WTC11 (cell line): ENCODE measurements around the gene SKP1. TPM values are rescaled to one million over a fixed set of nuclear protein-coding genes. Genes with fewer than 3 reads are reported as not detected.

Source experiments
- ATAC-seq: fragments of 200-7000 bp; cut with Tn5 transposase; 2 replicates; pipeline ENCODE4 v1.10.0; 2021; ENCODE audit warnings: mild to moderate bottlenecking, moderate library complexity
- CTCF ChIA-PET: fragments of 300-600 bp; sonication (Branson Sonifier 250); formaldehyde crosslinking; loops from one replicate; lab custom pipeline; 2021; ENCODE audit warnings: antibody characterized with exemption; lab: Charles Lee
- POLR2A ChIA-PET: fragments of 350-600 bp; sonication (Branson Sonifier 250); formaldehyde crosslinking; loops from one replicate; lab custom pipeline; 2021; ENCODE audit warnings: antibody characterized with exemption; lab: Charles Lee
- DNase-seq: peaks from one replicate; pipeline ENCODE4 v3.0.0; 2021; ENCODE audit warnings: low spot score
- H3K27ac Mint-ChIP-seq: 2 replicates; pipeline ENCODE4 v1.8.0; 2021; ENCODE audit warnings: mixed read lengths
- H3K27me3 Mint-ChIP-seq: 2 replicates; pipeline ENCODE4 v1.8.0; 2021; ENCODE audit warnings: low read depth, mild to moderate bottlenecking, moderate library complexity, mixed read lengths
- H3K36me3 Mint-ChIP-seq: 2 replicates; pipeline ENCODE4 v1.8.0; 2021; ENCODE audit warnings: mixed read lengths
- H3K4me1 Mint-ChIP-seq: 2 replicates; pipeline ENCODE4 v1.8.0; 2022; ENCODE audit warnings: mixed read lengths
- H3K4me3 Mint-ChIP-seq: 2 replicates; pipeline ENCODE4 v1.8.0; 2021; ENCODE audit warnings: mild to moderate bottlenecking, moderate library complexity, mixed read lengths
- H3K9me3 Mint-ChIP-seq: 2 replicates; pipeline ENCODE4 v1.8.0; 2021; ENCODE audit warnings: mixed read lengths
- CTCF ChIP-seq: fragments of 200-600 bp; IDR thresholded peaks from 2 replicates; pipeline ENCODE4 v1.8.0; 2022; ENCODE audit warnings: antibody characterized with exemption
- E2F4 ChIP-seq: sonication (generic); formaldehyde crosslinking; IDR thresholded peaks from 2 replicates; pipeline ENCODE4 v1.8.1; 2022; ENCODE audit warnings: low read depth, mild to moderate bottlenecking, moderate library complexity, missing genetic modification reagents, borderline replicate concordance
- ELF4 ChIP-seq: sonication (generic); formaldehyde crosslinking; IDR thresholded peaks from 2 replicates; pipeline ENCODE4 v1.8.1; 2022; ENCODE audit warnings: low read depth, mild to moderate bottlenecking, moderate library complexity, missing genetic modification reagents
- GABPB1 ChIP-seq: sonication (generic); formaldehyde crosslinking; IDR thresholded peaks from 2 replicates; pipeline ENCODE4 v1.8.1; 2023; ENCODE audit warnings: mild to moderate bottlenecking, missing genetic modification reagents
- GRHL2 ChIP-seq: fragments of 250-450 bp; sonication (Bioruptor Pico); IDR thresholded peaks from 2 replicates; pipeline ENCODE4 v1.8.0; 2022; ENCODE audit warnings: mild to moderate bottlenecking, moderate library complexity; ENCODE audit not compliant: insufficient replicate concordance, severe bottlenecking
- IRF2 ChIP-seq: sonication (generic); formaldehyde crosslinking; IDR thresholded peaks from 2 replicates; pipeline ENCODE4 v1.8.0; 2022; ENCODE audit warnings: low read depth, missing genetic modification reagents, borderline replicate concordance
- JUN ChIP-seq: sonication (generic); formaldehyde crosslinking; IDR thresholded peaks from 2 replicates; pipeline ENCODE4 v1.8.0; 2023; ENCODE audit warnings: mild to moderate bottlenecking, missing genetic modification reagents
- MAX ChIP-seq: sonication (generic); formaldehyde crosslinking; IDR thresholded peaks from 2 replicates; pipeline ENCODE4 v1.8.0; 2022; ENCODE audit warnings: mild to moderate bottlenecking, missing genetic modification reagents
- NFATC4 ChIP-seq: fragments of 250-450 bp; sonication (Bioruptor Pico); IDR thresholded peaks from 2 replicates; pipeline ENCODE4 v1.9.0; 2021; ENCODE audit warnings: mild to moderate bottlenecking
- NFYB ChIP-seq: sonication (generic); formaldehyde crosslinking; conservative IDR thresholded peaks from 2 replicates; pipeline ENCODE4 v1.8.0; 2022; ENCODE audit warnings: low read depth, missing genetic modification reagents
- PRRX2 ChIP-seq: fragments of 250-450 bp; sonication (Bioruptor Pico); IDR thresholded peaks from 2 replicates; pipeline ENCODE4 v1.8.0; 2021; ENCODE audit warnings: mild to moderate bottlenecking
- RORB ChIP-seq: fragments of 250-450 bp; sonication (Bioruptor Pico); IDR thresholded peaks from 2 replicates; pipeline ENCODE4 v1.9.0; 2021; ENCODE audit warnings: mild to moderate bottlenecking
- TEAD4 ChIP-seq: sonication (generic); formaldehyde crosslinking; IDR thresholded peaks from 2 replicates; pipeline ENCODE4 v1.8.0; 2022; ENCODE audit warnings: mild to moderate bottlenecking, missing genetic modification reagents
- ZBTB21 ChIP-seq: sonication (generic); formaldehyde crosslinking; IDR thresholded peaks from 2 replicates; pipeline ENCODE4 v1.8.1; 2023; ENCODE audit warnings: mild to moderate bottlenecking, missing genetic modification reagents, borderline replicate concordance
- ZMAT4 ChIP-seq: fragments of 250-450 bp; sonication (Bioruptor Pico); IDR thresholded peaks from 2 replicates; pipeline ENCODE4 v1.9.0; 2021; ENCODE audit warnings: mild to moderate bottlenecking
- ZNF121 ChIP-seq: sonication (generic); formaldehyde crosslinking; IDR thresholded peaks from 2 replicates; pipeline ENCODE4 v1.8.0; 2023; ENCODE audit warnings: missing genetic modification reagents
- ZNF219 ChIP-seq: sonication (generic); formaldehyde crosslinking; IDR thresholded peaks from 2 replicates; pipeline ENCODE4 v1.8.0; 2023; ENCODE audit warnings: missing genetic modification reagents, mild to moderate bottlenecking, borderline replicate concordance
- ZNF281 ChIP-seq: sonication (generic); formaldehyde crosslinking; IDR thresholded peaks from 2 replicates; pipeline ENCODE4 v1.8.0; 2023; ENCODE audit warnings: mild to moderate bottlenecking, missing genetic modification reagents
- ZNF532 ChIP-seq: fragments of 250-450 bp; sonication (Bioruptor Pico); IDR thresholded peaks from 2 replicates; pipeline ENCODE4 v1.9.0; 2021; ENCODE audit warnings: mild to moderate bottlenecking, borderline replicate concordance
- ZSCAN18 ChIP-seq: fragments of 250-450 bp; sonication (Bioruptor Pico); IDR thresholded peaks from 2 replicates; pipeline ENCODE4 v2.1.2; 2022; ENCODE audit warnings: mild to moderate bottlenecking, moderate library complexity
- total RNA-seq: library from RNA; stranded (reverse); gene quantifications from 3 replicates; pipeline ENCODE4 v1.2.3, GENCODE V29; 2021

SKP1 gene
- total RNA-seq, 1 experiment from 2014 or later = 285 TPM

GRCh38 chr5:134113363-134113889 is 63.3 kb downstream of the SKP1 start (continued):
- TF ChIP-seq CTCF (no peak), TEAD4 (CRISPR knock-in tag) (no peak), ZMAT4 (CRISPR knock-in tag) (no peak), NFATC4 (CRISPR knock-in tag) (no peak), ZNF121 (CRISPR knock-in tag) (no peak), RORB (no peak), GABPB1 (CRISPR knock-in tag) (no peak)

GRCh38 chr5:134112726-134113362 is 63.9 kb downstream of the SKP1 start:
- Mint-ChIP-seq H3K27ac (no peak overlapping the region), H3K27me3 (peaks cover 40% of the 10 kb centered on the region), H3K9me3 (no peaks in the 10 kb centered on the region), H3K4me1 (peaks cover 11% of the 10 kb centered on the region), H3K36me3 (no peaks in the 10 kb centered on the region), H3K4me3 (peak overlapping the region; percentile 29)
- ATAC-seq = no peak
- no peak for DNase-seq
- TF ChIP-seq PRRX2 (no peak), JUN (CRISPR knock-in tag) (no peak), ZSCAN18 (CRISPR knock-in tag) (no peak), IRF2 (CRISPR knock-in tag) (no peak), ZBTB21 (CRISPR knock-in tag) (no peak), MAX (CRISPR knock-in tag) (no peak), ZNF219 (CRISPR knock-in tag) (no peak), E2F4 (CRISPR knock-in tag) (no peak), ELF4 (CRISPR knock-in tag) (no peak), ZNF281 (CRISPR knock-in tag) (no peak), GRHL2 (no peak), ZNF532 (CRISPR knock-in tag) (no peak), NFYB (CRISPR knock-in tag) (no peak)
- ChIA-PET CTCF (interaction anchor here (0.9 to 4.0 kb wide), 9 partner anchors 12 to 87 kb away, joined by 3 to 37 read pairs (median 10); no protein-coding TSS in a partner anchor), POLR2A (no interaction called here)
